H9 (cell line): ENCODE data around the gene CTNNB1. TPM values are rescaled to one million over a fixed set of nuclear protein-coding genes. Genes with fewer than 3 reads are reported as not detected.

Experiments used
- DNase-seq: peaks from one replicate; pipeline ENCODE4 v3.0.0-alpha.2; 2017
- H2AFZ ChIP-seq: one replicate; pipeline ENCODE4 v1.6.1; 2013; ENCODE audit warnings: mild to moderate bottlenecking, low read length, control low read depth, moderate library complexity
- H2AK5ac ChIP-seq: 2 replicates; pipeline ENCODE4 v1.6.1; 2013; ENCODE audit warnings: low read length, control low read depth, mixed read lengths; ENCODE audit not compliant: insufficient read length
- H2BK120ac ChIP-seq: one replicate; pipeline ENCODE4 v1.6.1; 2013; ENCODE audit warnings: low read depth, mild to moderate bottlenecking, low read length, control low read depth, inconsistent platforms; ENCODE audit not compliant: poor library complexity, severe bottlenecking
- H2BK12ac ChIP-seq: 2 replicates; pipeline ENCODE4 v1.6.1; 2013; ENCODE audit warnings: low read length, control low read depth, mixed read lengths, low read depth; ENCODE audit not compliant: insufficient read length
- H2BK15ac ChIP-seq: 2 replicates; pipeline ENCODE4 v1.6.1; 2013; ENCODE audit warnings: low read depth, low read length, control low read depth
- H2BK20ac ChIP-seq: one replicate; pipeline ENCODE4 v1.6.1; 2013; ENCODE audit warnings: low read depth, mild to moderate bottlenecking, low read length, control low read depth, inconsistent platforms; ENCODE audit not compliant: poor library complexity, severe bottlenecking
- H2BK5ac ChIP-seq: 2 replicates; pipeline ENCODE4 v1.6.1; 2013; ENCODE audit warnings: low read length, control low read depth, mixed read lengths; ENCODE audit not compliant: insufficient read length
- H3K14ac ChIP-seq: 2 replicates; pipeline ENCODE4 v1.6.1; 2013; ENCODE audit warnings: low read length, control low read depth; ENCODE audit not compliant: insufficient read depth
- H3K18ac ChIP-seq: 2 replicates; pipeline ENCODE4 v1.6.1; 2013; ENCODE audit warnings: low read depth, mild to moderate bottlenecking, mixed read lengths, low read length, control low read depth; ENCODE audit not compliant: insufficient read length
- H3K23ac ChIP-seq: 2 replicates; pipeline ENCODE4 v1.6.1; 2013; ENCODE audit warnings: low read length, control low read depth, mixed read lengths, low read depth; ENCODE audit not compliant: insufficient read length
- H3K23me2 ChIP-seq: 2 replicates; pipeline ENCODE4 v1.6.1; 2013; ENCODE audit warnings: low read depth, mild to moderate bottlenecking, mixed read lengths, low read length, control low read depth; ENCODE audit not compliant: insufficient read length, poor library complexity, severe bottlenecking
- H3K27ac ChIP-seq: 2 replicates; pipeline ENCODE4 v1.5.1; 2013; ENCODE audit warnings: low read length, control low read depth, mixed read lengths, low read depth; ENCODE audit not compliant: insufficient read length
- H3K27me3 ChIP-seq: 2 replicates; pipeline ENCODE4 v1.6.1; 2013; ENCODE audit warnings: low read length, control low read depth, inconsistent platforms; ENCODE audit not compliant: insufficient read depth
- H3K4ac ChIP-seq: 2 replicates; pipeline ENCODE4 v1.6.1; 2013; ENCODE audit warnings: low read depth, mild to moderate bottlenecking, control low read depth, inconsistent platforms, low read length, moderate library complexity
- H3K4me1 ChIP-seq: 2 replicates; pipeline ENCODE4 v1.6.1; 2013; ENCODE audit warnings: low read length, control low read depth, inconsistent platforms; ENCODE audit not compliant: insufficient read depth
- H3K4me2 ChIP-seq: 2 replicates; pipeline ENCODE4 v1.6.1; 2013; ENCODE audit warnings: low read length, control low read depth, mixed read lengths; ENCODE audit not compliant: insufficient read length, insufficient read depth
- H3K56ac ChIP-seq: 2 replicates; pipeline ENCODE4 v1.6.1; 2013; ENCODE audit warnings: low read depth, mild to moderate bottlenecking, mixed read lengths, low read length, control low read depth; ENCODE audit not compliant: insufficient read length
- H3K79me1 ChIP-seq: 2 replicates; pipeline ENCODE4 v1.6.1; 2013; ENCODE audit warnings: low read depth, mild to moderate bottlenecking, moderate library complexity, low read length, control low read depth, inconsistent platforms; ENCODE audit not compliant: insufficient read depth, poor library complexity, severe bottlenecking
- H3K79me2 ChIP-seq: 2 replicates; pipeline ENCODE4 v1.6.1; 2013; ENCODE audit warnings: low read length, control low read depth, inconsistent platforms; ENCODE audit not compliant: insufficient read depth
- H3K9ac ChIP-seq: 2 replicates; pipeline ENCODE4 v1.6.1; 2013; ENCODE audit warnings: low read length, control low read depth, mixed read lengths; ENCODE audit not compliant: insufficient read length; ENCODE audit errors: extremely low read depth
- H3K9me3 ChIP-seq: one replicate; pipeline ENCODE4 v1.6.1; 2013; ENCODE audit warnings: low read depth, low read length, inconsistent platforms; ENCODE audit not compliant: control insufficient read depth
- H3T11ph ChIP-seq: one replicate; pipeline ENCODE4 v1.6.1; 2013; ENCODE audit warnings: mild to moderate bottlenecking, low read length, control low read depth, inconsistent platforms
- H4K20me1 ChIP-seq: one replicate; pipeline ENCODE4 v1.6.1; 2013; ENCODE audit not compliant: control insufficient read depth, insufficient read length, insufficient read depth
- H4K5ac ChIP-seq: 2 replicates; pipeline ENCODE4 v1.6.1; 2013; ENCODE audit warnings: low read depth, mild to moderate bottlenecking, mixed read lengths, low read length, control low read depth; ENCODE audit not compliant: insufficient read length
- H4K8ac ChIP-seq: replicated peaks from 2 replicates; pipeline ENCODE4 v1.6.1; 2013; ENCODE audit warnings: low read length, control low read depth, mixed read lengths, low read depth; ENCODE audit not compliant: insufficient read length
- H4K91ac ChIP-seq: 2 replicates; pipeline ENCODE4 v1.6.1; 2013; ENCODE audit warnings: low read depth, mild to moderate bottlenecking, moderate library complexity, mixed read lengths, low read length, control low read depth; ENCODE audit not compliant: insufficient read length
- H3K27ac Mint-ChIP-seq, 3 experiments: 2 replicates in 2 of 3; 3 replicates in 1 of 3; pipeline ENCODE4 v1.8.0; 2020 to 2021; ENCODE audit warnings: mixed read lengths in 3 of 3, mild to moderate bottlenecking in 1 of 3, moderate library complexity in 1 of 3
- H3K27me3 Mint-ChIP-seq: 2 replicates; pipeline ENCODE4 v1.8.0; 2021; ENCODE audit warnings: low read depth, mild to moderate bottlenecking, moderate library complexity, mixed read lengths
- H3K36me3 Mint-ChIP-seq, 3 experiments: 2 replicates in 2 of 3; 3 replicates in 1 of 3; pipeline ENCODE4 v1.8.0; 2020 to 2021; ENCODE audit warnings: low read depth in 3 of 3, mixed read lengths in 3 of 3; ENCODE audit not compliant: insufficient read depth in 1 of 3
- H3K4me1 Mint-ChIP-seq, 2 experiments: 2 replicates each; pipeline ENCODE4 v1.8.0; 2020; ENCODE audit warnings: mixed read lengths in 2 of 2
- H3K4me3 Mint-ChIP-seq, 2 experiments: 2 replicates in 1 of 2; 3 replicates in 1 of 2; pipeline ENCODE4 v1.8.0; 2020 to 2021; ENCODE audit warnings: mild to moderate bottlenecking in 2 of 2, mixed read lengths in 2 of 2, moderate library complexity in 1 of 2
- H3K9me3 Mint-ChIP-seq, 2 experiments: 2 replicates in 1 of 2; 3 replicates in 1 of 2; pipeline ENCODE4 v1.8.0; 2020; ENCODE audit warnings: mild to moderate bottlenecking in 2 of 2, mixed read lengths in 2 of 2, moderate library complexity in 1 of 2
- CTCF ChIP-seq: fragments of 200-600 bp; sonication (generic); conservative IDR thresholded peaks from 3 replicates; pipeline ENCODE4 v1.8.0; 2021; ENCODE audit warnings: antibody characterized with exemption, mild to moderate bottlenecking
- WGBS: extraction: QIAGEN DNeasy Blood & Tissue Kit; methylation state at CpG from one replicate; pipeline ENCODE4 v1.1.7; 2013; ENCODE audit warnings: missing lambda C conversion rate, low lambda C conversion rate, mixed read lengths; ENCODE audit not compliant: insufficient read length; ENCODE audit errors: extremely low coverage; 5-methylcytosine and 5-hydroxymethylcytosine counted together
- total RNA-seq: library from RNA; stranded (reverse); gene quantifications from 2 replicates; pipeline ENCODE4 v1.2.1, GENCODE V29; 2021

Gene CTNNB1
- total RNA-seq, 1 experiment from 2014 or later, result 500 TPM

GRCh38 chr3:41186297-41186696 lies 13.0 kb upstream of the CTNNB1 start:
- Histone ChIP-seq H3K4me2 (no peak overlapping the region), H3K23me2 (no peaks in the 10 kb centered on the region), H4K8ac (no peak overlapping the region), H3T11ph (no peak overlapping the region), H2BK12ac (no peak overlapping the region), H4K20me1 (no peaks in the 10 kb centered on the region), H3K18ac (no peak overlapping the region), H3K79me2 (no peaks in the 10 kb centered on the region), H3K56ac (no peak overlapping the region), H2BK120ac (no peak overlapping the region), H3K79me1 (no peaks in the 10 kb centered on the region), H3K9me3 (no peaks in the 10 kb centered on the region), H2BK15ac (no peak overlapping the region), H3K27me3 (no peaks in the 10 kb centered on the region), H4K5ac (no peak overlapping the region), H3K23ac (no peak overlapping the region), H2AFZ (no peak overlapping the region), H4K91ac (no peak overlapping the region), H2BK5ac (no peak overlapping the region), H3K4ac (no peak overlapping the region), H3K27ac (no peak overlapping the region), H2BK20ac (no peak overlapping the region), H3K4me1 (no peaks in the 10 kb centered on the region), H3K14ac (no peak overlapping the region), H2AK5ac (no peak overlapping the region), H3K9ac (no peak overlapping the region)
- Mint-ChIP-seq H3K9me3 (no peaks in the 10 kb centered on the region), H3K36me3 (no peaks in the 10 kb centered on the region), H3K4me1 (peaks cover 7 to 8% of the 10 kb centered on the region in 2 experiments; a peak in 2 of 4 replicates), H3K4me3 (no peak overlapping the region), H3K27ac (no peak overlapping the region), H3K27me3 (no peaks in the 10 kb centered on the region)
- DNase-seq, result no peak
- no peak for TF ChIP-seq CTCF
- WGBS, result no CpG with 5 or more reads among the region's 1 CpG
